Measurements from ENCODE around the gene TUSC2. TPM values are rescaled to one million over a fixed set of nuclear protein-coding genes. Genes with fewer than 3 reads are reported as not detected.

The TUSC2 gene
- total and polyA plus RNA-seq, 2 of the 13 experiments (the other 11 are each of a cell fraction or from before 2014, with no cell fraction given) = 36.7 to 39.1 TPM

DNA sequence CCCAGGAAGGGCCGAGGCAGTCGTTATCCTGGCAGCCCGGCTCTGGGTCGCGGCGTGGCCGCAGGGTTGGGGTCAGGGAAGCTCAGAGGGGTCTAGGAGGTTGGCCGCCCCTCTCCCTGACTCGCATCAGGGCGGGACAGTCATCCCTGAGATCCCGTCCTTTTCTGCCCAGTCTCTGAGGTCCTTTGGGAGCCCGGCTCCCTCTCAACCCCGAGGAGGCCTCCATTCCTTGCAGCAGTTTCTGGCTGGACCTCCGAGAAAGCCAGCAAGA, 6.0 kb downstream of the TUSC2 start:
- DNase-seq (ENCODE audit: low spot score) (no peak), FAIRE-seq (no peak), ATAC-seq (no peak)
- Histone ChIP-seq H3K4me2 (ENCODE audit: low read depth, low read length) (peak overlapping the region; percentile 94), H3K27ac (ENCODE audit: extremely low read length, insufficient read depth, low read length) (peak overlapping the region; percentile 100), H3K4me1 (ENCODE audit: insufficient read depth, low read length) (peaks cover 79% of the 10 kb centered on the region), H3K36me3 (replicated peaks in 1 of 2; ENCODE audit: control insufficient read depth in 1 of 2, insufficient read depth in 2 of 2, low read length in 2 of 2) (peaks cover 12 to 36% of the 10 kb centered on the region in 2 experiments), H3K79me2 (ENCODE audit: insufficient read depth, low read length) (peaks cover 30% of the 10 kb centered on the region), H3K27me3 (ENCODE audit: control insufficient read depth in 1 of 2, insufficient read depth in 2 of 2, low read length in 2 of 2) (no peaks in the 10 kb centered on the region; a peak in 1 of 5 replicates), H3K9me3 (ENCODE audit: low read length) (no peaks in the 10 kb centered on the region), H3K4me3 (replicated peaks in 1 of 3; ENCODE audit: insufficient read depth in 1 of 3, low read depth in 2 of 3, low read length in 3 of 3) (peak overlapping the region; percentile 28 to 91 (median 85); a peak in 5 of 6 replicates), H3K9ac (ENCODE audit: insufficient read depth, low read depth, low read length) (peak overlapping the region; percentile 99), H4K20me1 (ENCODE audit: insufficient read depth, low read length) (no peaks in the 10 kb centered on the region), H2AFZ (ENCODE audit: low read length) (no peak overlapping the region)
- WGBS (ENCODE audit: low lambda C conversion rate) = 60% methylated on average over 1 of the region's 14 CpGs
- ChIA-PET CTCF (ENCODE audit: low intra/inter-chr PET ratio, low total read pairs) (interaction anchor here (0.9 to 2.3 kb wide), 3 partner anchors 19 to 95 kb away, joined by 3 to 15 read pairs (median 3); partner anchors contain the start of genes HYAL1, HYAL3 and NAA80), POLR2A (interaction anchor here (0.8 to 13.0 kb wide), 10 partner anchors 14 to 126 kb away, joined by 3 to 222 read pairs (median 8); partner anchors contain the start of genes GNAI2, HYAL1, HYAL3 and IFRD2)
- in situ Hi-C loops (cut with HindIII; ENCODE audit: extremely low pct_ligation_motif_present, low pct_unique_long_range_greater_than_20kb) (loop anchor here (5.0 kb wide), 1 partner anchor 60 kb away; no protein-coding TSS in a partner anchor), intact Hi-C loops (cut with micrococcal nuclease; ENCODE audit: unreplicated experiment) (no loop called here)
- BruUV-seq (replicated peaks) = no TSS peak
- TF ChIP-seq KMT2A (CRISPR knock-in tag; IDR thresholded peaks at IDR 0.05) (0 out of 2 replicates have a peak, but pooled peaks have one; percentile 3), SATB2 (CRISPR knock-in tag; IDR thresholded peaks at IDR 0.05) (0 out of 2 replicates have a peak, but pooled peaks have one; percentile 45), POLR2AphosphoS5 (IDR thresholded peaks at IDR 0.05; ENCODE audit: low read depth, low read length) (peak; percentile 75), ZNF138 (CRISPR knock-in tag; IDR thresholded peaks at IDR 0.05; ENCODE audit: low read depth) (peak; percentile 33; the same call in 1 of the 2 replicates), ZNF33B (CRISPR knock-in tag; IDR thresholded peaks at IDR 0.05) (no peak), ZNF274 (CRISPR knock-in tag; IDR thresholded peaks at IDR 0.05) (no peak; the same call in 1 of the 2 replicates), HOXA3 (CRISPR knock-in tag; IDR thresholded peaks at IDR 0.05) (peak; percentile 8; the same call in 1 of the 2 replicates), ZNF749 (CRISPR knock-in tag; IDR thresholded peaks at IDR 0.05; ENCODE audit: borderline replicate concordance) (0 out of 2 replicates have a peak, but pooled peaks have one; percentile 1), ZNF282 (IDR thresholded peaks at IDR 0.05; ENCODE audit: partially characterized antibody) (no peak), ZFP62 (CRISPR knock-in tag; IDR thresholded peaks at IDR 0.05) (no peak), HNRNPL (IDR thresholded peaks at IDR 0.05; ENCODE audit: low read depth, low read length) (0 out of 2 replicates have a peak, but pooled peaks have one; percentile 36), ZNF839 (CRISPR knock-in tag; IDR thresholded peaks at IDR 0.05; ENCODE audit: borderline replicate concordance) (0 out of 2 replicates have a peak, but pooled peaks have one; percentile 14), CBX5 (CRISPR knock-in tag; IDR thresholded peaks at IDR 0.05; ENCODE audit: borderline replicate concordance) (peak; percentile 26; the same call in 1 of the 2 replicates), ZNF235 (CRISPR knock-in tag; IDR thresholded peaks at IDR 0.05; ENCODE audit: borderline replicate concordance) (0 out of 2 replicates have a peak, but pooled peaks have one; percentile 52)
- TF ChIP-seq, protein P1, sequence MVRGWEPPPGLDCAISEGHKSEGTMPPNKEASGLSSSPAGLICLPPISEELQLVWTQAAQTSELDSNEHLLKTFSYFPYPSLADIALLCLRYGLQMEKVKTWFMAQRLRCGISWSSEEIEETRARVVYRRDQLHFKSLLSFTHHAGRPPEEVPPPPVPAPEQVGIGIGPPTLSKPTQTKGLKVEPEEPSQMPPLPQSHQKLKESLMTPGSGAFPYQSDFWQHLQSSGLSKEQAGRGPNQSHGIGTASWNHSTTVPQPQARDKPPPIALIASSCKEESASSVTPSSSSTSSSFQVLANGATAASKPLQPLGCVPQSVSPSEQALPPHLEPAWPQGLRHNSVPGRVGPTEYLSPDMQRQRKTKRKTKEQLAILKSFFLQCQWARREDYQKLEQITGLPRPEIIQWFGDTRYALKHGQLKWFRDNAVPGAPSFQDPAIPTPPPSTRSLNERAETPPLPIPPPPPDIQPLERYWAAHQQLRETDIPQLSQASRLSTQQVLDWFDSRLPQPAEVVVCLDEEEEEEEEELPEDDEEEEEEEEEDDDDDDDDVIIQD (CRISPR knock-in tag; IDR thresholded peaks at IDR 0.05; ENCODE audit: low read depth) = no peak
- TF ChIP-seq, protein P2, sequence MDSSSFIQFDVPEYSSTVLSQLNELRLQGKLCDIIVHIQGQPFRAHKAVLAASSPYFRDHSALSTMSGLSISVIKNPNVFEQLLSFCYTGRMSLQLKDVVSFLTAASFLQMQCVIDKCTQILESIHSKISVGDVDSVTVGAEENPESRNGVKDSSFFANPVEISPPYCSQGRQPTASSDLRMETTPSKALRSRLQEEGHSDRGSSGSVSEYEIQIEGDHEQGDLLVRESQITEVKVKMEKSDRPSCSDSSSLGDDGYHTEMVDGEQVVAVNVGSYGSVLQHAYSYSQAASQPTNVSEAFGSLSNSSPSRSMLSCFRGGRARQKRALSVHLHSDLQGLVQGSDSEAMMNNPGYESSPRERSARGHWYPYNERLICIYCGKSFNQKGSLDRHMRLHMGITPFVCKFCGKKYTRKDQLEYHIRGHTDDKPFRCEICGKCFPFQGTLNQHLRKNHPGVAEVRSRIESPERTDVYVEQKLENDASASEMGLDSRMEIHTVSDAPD (CRISPR knock-in tag; IDR thresholded peaks at IDR 0.05) = no peak
- TF ChIP-seq, protein P3, sequence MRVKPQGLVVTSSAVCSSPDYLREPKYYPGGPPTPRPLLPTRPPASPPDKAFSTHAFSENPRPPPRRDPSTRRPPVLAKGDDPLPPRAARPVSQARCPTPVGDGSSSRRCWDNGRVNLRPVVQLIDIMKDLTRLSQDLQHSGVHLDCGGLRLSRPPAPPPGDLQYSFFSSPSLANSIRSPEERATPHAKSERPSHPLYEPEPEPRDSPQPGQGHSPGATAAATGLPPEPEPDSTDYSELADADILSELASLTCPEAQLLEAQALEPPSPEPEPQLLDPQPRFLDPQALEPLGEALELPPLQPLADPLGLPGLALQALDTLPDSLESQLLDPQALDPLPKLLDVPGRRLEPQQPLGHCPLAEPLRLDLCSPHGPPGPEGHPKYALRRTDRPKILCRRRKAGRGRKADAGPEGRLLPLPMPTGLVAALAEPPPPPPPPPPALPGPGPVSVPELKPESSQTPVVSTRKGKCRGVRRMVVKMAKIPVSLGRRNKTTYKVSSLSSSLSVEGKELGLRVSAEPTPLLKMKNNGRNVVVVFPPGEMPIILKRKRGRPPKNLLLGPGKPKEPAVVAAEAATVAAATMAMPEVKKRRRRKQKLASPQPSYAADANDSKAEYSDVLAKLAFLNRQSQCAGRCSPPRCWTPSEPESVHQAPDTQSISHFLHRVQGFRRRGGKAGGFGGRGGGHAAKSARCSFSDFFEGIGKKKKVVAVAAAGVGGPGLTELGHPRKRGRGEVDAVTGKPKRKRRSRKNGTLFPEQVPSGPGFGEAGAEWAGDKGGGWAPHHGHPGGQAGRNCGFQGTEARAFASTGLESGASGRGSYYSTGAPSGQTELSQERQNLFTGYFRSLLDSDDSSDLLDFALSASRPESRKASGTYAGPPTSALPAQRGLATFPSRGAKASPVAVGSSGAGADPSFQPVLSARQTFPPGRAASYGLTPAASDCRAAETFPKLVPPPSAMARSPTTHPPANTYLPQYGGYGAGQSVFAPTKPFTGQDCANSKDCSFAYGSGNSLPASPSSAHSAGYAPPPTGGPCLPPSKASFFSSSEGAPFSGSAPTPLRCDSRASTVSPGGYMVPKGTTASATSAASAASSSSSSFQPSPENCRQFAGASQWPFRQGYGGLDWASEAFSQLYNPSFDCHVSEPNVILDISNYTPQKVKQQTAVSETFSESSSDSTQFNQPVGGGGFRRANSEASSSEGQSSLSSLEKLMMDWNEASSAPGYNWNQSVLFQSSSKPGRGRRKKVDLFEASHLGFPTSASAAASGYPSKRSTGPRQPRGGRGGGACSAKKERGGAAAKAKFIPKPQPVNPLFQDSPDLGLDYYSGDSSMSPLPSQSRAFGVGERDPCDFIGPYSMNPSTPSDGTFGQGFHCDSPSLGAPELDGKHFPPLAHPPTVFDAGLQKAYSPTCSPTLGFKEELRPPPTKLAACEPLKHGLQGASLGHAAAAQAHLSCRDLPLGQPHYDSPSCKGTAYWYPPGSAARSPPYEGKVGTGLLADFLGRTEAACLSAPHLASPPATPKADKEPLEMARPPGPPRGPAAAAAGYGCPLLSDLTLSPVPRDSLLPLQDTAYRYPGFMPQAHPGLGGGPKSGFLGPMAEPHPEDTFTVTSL (CRISPR knock-in tag; IDR thresholded peaks at IDR 0.05; ENCODE audit: borderline replicate concordance) = no peak

All from HepG2 (cell line).